ENCODE data around the gene TMED7.

Gene TMED7

DNA sequence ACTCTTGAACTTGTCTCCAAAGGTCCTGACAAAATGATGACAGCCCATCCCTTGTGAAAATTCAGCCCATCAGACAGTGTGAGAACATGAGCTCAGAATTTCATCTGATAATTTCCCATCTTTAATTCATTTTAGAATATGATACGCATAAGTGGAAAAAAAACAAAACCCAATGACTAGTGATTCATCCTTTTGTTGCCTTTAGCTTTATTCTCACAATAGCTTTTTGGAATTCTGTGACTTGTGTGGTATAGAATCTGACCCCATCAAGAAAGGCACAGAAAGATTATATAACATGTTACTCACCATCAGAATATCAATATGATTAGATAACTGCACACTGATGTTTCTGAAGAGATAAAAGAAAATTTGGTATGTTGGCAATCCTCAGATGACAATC, 16.1 kb upstream of the TMED7 start:
- Mint-ChIP-seq H3K9me3 (no peaks in the 10 kb centered on the region), H3K4me1 (ENCODE audit: low read depth) (peaks cover 23% of the 10 kb centered on the region), H3K4me3 (no peak overlapping the region), H3K27ac (no peak overlapping the region), H3K27me3 (peaks cover 63% of the 10 kb centered on the region), H3K36me3 (ENCODE audit: low read depth) (no peaks in the 10 kb centered on the region)
- DNase-seq: no peak

DNA sequence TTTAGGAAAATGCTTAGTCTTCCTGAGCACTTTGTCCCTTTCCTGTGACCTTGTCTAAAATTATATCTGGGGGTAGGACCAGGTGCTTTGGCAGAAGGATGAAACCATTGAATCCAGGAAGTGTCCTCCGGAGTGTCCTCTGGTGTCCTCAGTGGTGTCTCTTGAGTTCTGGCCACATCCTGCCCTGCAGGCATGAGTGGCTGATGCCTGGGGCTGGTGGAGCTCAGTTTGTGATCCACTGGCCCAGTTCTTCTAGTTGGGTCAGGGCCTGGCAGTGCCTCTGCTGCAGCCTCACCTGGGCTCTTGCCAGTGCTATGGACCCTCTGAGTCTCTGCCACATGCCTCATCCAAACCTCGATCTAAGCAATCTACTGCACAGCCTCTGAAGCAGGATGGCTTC, 14.4 kb upstream of the TMED7 start:
- peaks cover 68% of the 10 kb centered on the region for H3K27me3 Mint-ChIP-seq
- no peaks in the 10 kb centered on the region for H3K36me3 Mint-ChIP-seq (ENCODE audit: low read depth)
- DNase-seq: no peak
- no peaks in the 10 kb centered on the region for H3K9me3 Mint-ChIP-seq
- H3K4me1 Mint-ChIP-seq (ENCODE audit: low read depth): peaks cover 39% of the 10 kb centered on the region
- no peak overlapping the region for H3K27ac Mint-ChIP-seq
- no peak overlapping the region for H3K4me3 Mint-ChIP-seq

DNA sequence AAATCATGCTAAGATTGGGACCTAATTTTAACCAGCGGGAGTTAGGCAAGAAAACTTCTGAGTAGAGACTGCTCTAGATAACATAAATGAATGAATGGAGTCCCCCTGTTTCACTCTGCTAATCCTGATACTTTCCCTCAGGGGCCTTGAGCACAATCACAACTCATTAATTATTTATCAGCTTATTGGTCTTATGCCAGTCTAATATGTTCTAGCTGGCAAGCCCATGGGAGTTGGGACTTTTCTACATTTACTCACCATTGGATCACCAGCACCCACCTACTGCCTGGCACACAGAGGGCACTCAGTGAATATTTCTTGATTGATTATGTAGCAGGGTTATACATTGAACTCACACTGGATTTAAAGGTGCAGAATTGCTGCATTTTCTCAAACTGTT, 13.5 kb upstream of the TMED7 start:
- H3K27me3 Mint-ChIP-seq: peaks cover 61% of the 10 kb centered on the region
- peaks cover 45% of the 10 kb centered on the region for H3K4me1 Mint-ChIP-seq (ENCODE audit: low read depth)
- H3K4me3 Mint-ChIP-seq: no peak overlapping the region
- no peaks in the 10 kb centered on the region for H3K9me3 Mint-ChIP-seq
- no peak overlapping the region for H3K27ac Mint-ChIP-seq
- H3K36me3 Mint-ChIP-seq (ENCODE audit: low read depth): no peaks in the 10 kb centered on the region
- DNase-seq: no peak

DNA sequence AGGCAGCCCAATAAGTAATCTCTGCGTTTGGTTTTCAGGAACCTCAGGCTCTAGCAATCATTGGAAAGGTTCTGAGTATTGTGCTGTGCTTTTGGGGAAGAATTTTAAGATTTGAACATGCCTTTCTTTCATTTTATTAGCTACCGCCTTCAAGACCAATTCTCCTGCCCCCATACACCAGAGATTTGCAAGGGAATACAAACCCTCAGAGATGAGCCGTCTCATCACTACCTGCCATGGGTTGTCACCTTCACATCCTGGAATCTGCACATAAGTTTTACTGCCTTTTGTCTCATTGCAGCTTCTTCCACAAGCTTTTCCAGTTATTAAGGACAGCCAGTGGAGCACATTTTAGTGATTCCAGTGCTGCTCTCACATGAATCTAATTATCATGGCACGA, 11.7 kb upstream of the TMED7 start:
- H3K9me3 Mint-ChIP-seq: no peaks in the 10 kb centered on the region
- peaks cover 55% of the 10 kb centered on the region for H3K27me3 Mint-ChIP-seq

DNA sequence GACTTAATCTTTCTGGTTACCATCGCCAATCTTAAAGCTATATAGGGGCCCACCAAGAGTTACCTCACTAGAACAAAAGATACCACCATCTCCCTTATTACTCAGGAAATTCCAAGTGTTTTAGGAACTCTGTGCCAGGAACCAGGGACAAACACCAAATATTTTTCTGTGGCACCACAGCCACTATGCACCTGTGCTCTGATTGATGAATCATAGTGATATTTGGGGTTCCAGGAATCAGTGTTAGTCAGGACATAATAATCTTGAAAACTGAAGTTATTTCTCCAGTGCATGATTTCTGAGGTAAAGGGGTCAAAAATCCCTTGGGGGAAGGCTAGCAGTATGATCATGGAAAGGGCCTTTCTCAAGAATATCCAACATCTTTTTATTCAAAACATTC, 10.2 kb upstream of the TMED7 start:
- DNase-seq: no peak
- Mint-ChIP-seq H3K36me3 (ENCODE audit: low read depth) (no peaks in the 10 kb centered on the region), H3K4me1 (ENCODE audit: low read depth) (peaks cover 49% of the 10 kb centered on the region), H3K4me3 (no peak overlapping the region), H3K27me3 (peaks cover 49% of the 10 kb centered on the region), H3K9me3 (no peaks in the 10 kb centered on the region), H3K27ac (no peak overlapping the region)

More for the DNA sequence above, 11.7 kb upstream of the TMED7 start:
- Mint-ChIP-seq H3K36me3 (ENCODE audit: low read depth) (no peaks in the 10 kb centered on the region), H3K4me3 (no peak overlapping the region), H3K4me1 (ENCODE audit: low read depth) (peaks cover 52% of the 10 kb centered on the region), H3K27ac (no peak overlapping the region)
- no peak for DNase-seq

DNA sequence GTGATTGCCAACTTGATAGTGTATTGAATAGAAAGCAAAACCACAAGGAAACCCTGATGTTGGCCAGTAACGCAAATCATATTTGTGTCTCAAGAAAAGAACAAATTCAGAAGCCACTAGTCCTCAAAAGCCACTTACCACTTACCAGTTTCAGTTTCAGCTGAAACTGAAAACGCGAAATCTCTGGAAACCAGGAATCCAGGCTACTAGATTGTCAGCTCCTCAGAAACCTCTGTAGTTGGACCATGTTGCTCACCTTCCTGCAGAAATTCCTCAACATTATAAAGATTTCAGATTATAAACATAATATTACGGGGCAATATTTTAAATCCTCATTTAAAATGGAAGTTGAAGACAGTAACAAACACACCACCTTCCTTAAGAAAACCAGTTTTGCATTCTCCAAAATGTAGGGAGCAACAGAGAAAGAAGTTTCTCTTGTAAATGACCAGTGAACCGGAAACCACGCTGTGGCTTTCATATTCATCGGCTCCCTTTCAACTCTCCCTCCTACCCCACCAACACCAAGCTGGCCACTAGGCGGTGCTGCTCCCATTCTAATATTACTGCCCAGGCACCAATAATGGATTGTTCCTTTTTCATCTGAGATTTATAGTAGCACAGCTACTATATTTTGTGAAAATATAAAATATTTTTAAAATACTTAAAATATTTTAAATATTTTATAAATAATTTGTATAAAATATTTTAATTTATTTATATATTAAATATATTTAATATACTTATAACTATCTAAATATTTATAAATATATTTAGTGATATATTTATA, 8.7 kb upstream of the TMED7 start:
- H3K27ac Mint-ChIP-seq: peak overlapping the region; percentile 73
- no peaks in the 10 kb centered on the region for H3K36me3 Mint-ChIP-seq (ENCODE audit: low read depth)

DNA sequence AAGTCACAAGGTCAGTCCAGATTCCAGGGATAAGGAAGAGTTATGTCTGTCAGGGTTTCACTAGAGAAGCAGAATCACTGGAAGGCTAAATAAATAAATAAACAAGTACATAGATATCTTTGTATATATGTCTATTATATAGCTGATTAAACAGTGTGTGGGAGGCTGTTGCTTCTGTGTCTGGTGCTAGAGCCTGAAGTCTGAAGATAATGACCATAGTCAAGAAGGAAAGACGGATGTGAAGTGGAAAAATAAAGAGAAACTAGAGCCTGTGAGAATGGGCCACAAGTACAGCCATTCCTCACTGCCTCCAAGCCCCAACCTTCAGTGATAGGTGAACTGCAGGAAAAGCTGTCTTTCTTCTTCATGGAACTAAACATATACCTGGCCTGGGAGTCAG, 4.1 kb upstream of the TMED7 start:
- peaks cover 9% of the 10 kb centered on the region for H3K27me3 Mint-ChIP-seq
- no peaks in the 10 kb centered on the region for H3K9me3 Mint-ChIP-seq
- no peak overlapping the region for H3K27ac Mint-ChIP-seq
- H3K4me3 Mint-ChIP-seq: no peak overlapping the region
- H3K36me3 Mint-ChIP-seq (ENCODE audit: low read depth): peaks cover 5% of the 10 kb centered on the region
- peaks cover 19% of the 10 kb centered on the region for H3K4me1 Mint-ChIP-seq (ENCODE audit: low read depth)
- DNase-seq: no peak

More for the DNA sequence above, 8.7 kb upstream of the TMED7 start:
- H3K4me1 Mint-ChIP-seq (ENCODE audit: low read depth): peaks cover 49% of the 10 kb centered on the region
- DNase-seq: peak; percentile 86
- H3K4me3 Mint-ChIP-seq: peak overlapping the region; percentile 33
- peaks cover 35% of the 10 kb centered on the region for H3K27me3 Mint-ChIP-seq
- no peaks in the 10 kb centered on the region for H3K9me3 Mint-ChIP-seq

DNA sequence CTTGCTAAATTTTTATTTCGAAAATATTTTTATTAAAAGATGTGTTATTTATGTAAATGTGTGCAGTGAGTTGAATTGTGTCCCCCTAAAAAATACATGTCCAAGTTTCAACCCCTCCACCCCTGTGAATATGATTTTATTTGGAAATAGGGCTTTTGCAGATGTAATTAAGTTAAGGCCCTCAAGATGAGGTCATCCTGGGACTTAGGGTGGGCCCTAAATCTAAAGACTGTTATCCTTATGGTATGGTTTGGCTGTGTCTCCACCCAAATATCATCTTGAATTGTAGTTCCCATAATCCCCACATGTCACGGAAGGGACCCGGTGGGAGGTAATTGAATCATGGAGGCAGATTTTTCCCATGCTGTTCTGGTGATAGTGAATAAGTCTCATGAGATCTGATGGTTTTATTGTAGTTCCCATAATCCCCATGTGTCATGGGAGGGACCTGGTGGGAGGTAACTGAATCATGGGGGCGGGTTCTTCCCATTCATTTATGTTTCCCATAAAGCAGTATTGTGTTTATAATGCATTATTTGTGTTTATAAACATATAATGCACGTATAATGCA, 1.5 kb upstream of the TMED7 start:
- Mint-ChIP-seq H3K27me3 (no peaks in the 10 kb centered on the region), H3K4me1 (ENCODE audit: low read depth) (peaks cover 16% of the 10 kb centered on the region), H3K9me3 (no peaks in the 10 kb centered on the region), H3K36me3 (ENCODE audit: low read depth) (peaks cover 13% of the 10 kb centered on the region), H3K4me3 (no peak overlapping the region), H3K27ac (no peak overlapping the region)
- DNase-seq: no peak

DNA sequence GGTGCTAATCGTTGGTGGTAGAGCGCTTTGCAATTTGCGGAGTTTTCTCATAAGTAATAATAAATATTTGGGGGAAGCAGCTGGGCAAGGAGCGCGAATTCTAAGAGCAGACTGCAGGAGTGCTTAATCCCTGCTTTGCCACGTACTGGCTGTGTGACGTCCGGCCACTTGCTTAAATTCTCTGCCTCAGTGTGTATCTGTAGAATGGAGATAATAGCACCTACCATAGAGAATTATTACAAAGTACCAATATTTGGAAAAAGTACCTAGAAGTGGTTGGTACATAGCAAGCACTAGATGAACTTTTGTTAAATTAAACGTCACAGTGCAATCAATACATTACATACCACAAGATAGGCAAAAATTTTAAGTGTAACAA, 598 bp upstream of the TMED7 start:
- DNase-seq: no peak
- Mint-ChIP-seq H3K27me3 (no peaks in the 10 kb centered on the region), H3K4me3 (no peak overlapping the region), H3K27ac (no peak overlapping the region), H3K4me1 (ENCODE audit: low read depth) (peaks cover 23% of the 10 kb centered on the region), H3K9me3 (no peaks in the 10 kb centered on the region), H3K36me3 (ENCODE audit: low read depth) (peaks cover 19% of the 10 kb centered on the region)

DNA sequence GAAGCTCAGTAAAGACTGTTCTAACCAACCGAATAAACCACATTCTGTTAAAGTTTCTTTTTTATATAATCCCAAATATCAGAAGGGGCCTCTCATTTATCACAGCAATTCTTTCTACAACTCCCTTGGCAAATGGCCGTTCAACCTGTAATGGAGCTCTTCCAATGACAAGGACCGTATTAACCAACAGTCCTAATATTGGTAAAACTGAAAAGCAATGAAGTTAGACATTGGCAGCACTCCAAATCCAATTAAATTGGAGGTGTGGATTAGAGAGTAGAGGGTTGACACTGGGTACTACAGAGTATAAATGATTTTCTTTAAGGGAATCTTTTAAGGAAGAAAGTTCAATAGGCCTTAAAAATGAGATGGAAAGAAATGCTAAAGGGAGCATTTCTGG, 842 bp downstream of the TMED7 start:
- Mint-ChIP-seq H3K27me3 (no peaks in the 10 kb centered on the region), H3K27ac (no peak overlapping the region), H3K4me1 (ENCODE audit: low read depth) (peaks cover 30% of the 10 kb centered on the region), H3K4me3 (no peak overlapping the region), H3K36me3 (ENCODE audit: low read depth) (peaks cover 34% of the 10 kb centered on the region), H3K9me3 (no peaks in the 10 kb centered on the region)
- no peak for DNase-seq

DNA sequence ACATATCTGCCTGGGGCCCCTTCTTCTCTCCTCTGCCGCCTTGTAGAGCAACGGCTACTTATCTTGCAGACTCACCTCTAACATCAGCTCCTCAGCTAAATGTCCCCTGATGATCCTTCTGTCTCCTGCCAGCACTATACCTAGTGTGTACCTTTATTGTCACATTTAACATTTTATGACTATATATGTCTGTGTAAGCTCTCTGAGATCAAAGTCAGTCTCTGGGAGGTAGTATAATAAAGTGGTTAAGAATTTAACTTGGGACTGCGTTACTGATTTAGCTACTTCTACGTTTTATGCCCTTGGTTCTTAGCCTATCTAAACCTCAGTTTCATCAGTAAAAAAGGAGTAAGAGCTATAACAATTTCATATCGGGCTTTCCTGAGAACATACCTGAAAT, 2.2 kb downstream of the TMED7 start:
- no peak for DNase-seq
- H3K27me3 Mint-ChIP-seq: no peaks in the 10 kb centered on the region
- H3K4me3 Mint-ChIP-seq: no peak overlapping the region
- no peaks in the 10 kb centered on the region for H3K9me3 Mint-ChIP-seq
- peaks cover 47% of the 10 kb centered on the region for H3K36me3 Mint-ChIP-seq (ENCODE audit: low read depth)
- peaks cover 30% of the 10 kb centered on the region for H3K4me1 Mint-ChIP-seq (ENCODE audit: low read depth)
- H3K27ac Mint-ChIP-seq: no peak overlapping the region

DNA sequence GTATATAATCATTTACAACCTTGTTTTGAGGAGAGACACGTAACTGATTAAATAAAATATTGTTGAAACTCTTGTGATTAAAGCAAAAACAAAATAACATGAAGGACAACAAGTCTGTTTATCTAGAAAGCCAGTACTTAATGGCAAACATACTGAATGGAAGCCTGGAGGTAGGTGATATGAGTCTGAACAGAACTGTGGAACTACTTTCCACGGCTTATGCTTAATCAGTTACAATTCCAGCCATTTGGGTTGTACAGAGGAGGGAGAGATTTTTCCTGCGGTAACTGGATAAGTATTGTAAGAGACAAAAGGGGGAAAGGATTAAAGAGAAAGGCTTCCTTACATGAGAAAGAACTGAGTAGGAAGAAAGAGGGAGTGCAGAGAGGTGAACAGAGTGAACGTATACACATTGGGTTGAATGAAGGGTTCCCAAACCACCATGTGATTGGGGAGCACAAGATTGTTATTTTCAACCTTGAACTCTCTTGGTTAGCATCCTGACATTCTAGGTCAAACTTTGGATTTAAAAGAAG, 4.4 kb downstream of the TMED7 start:
- Mint-ChIP-seq H3K9me3 (no peaks in the 10 kb centered on the region), H3K36me3 (ENCODE audit: low read depth) (peaks cover 66% of the 10 kb centered on the region), H3K27ac (peak overlapping the region; percentile 71), H3K4me3 (no peak overlapping the region), H3K4me1 (ENCODE audit: low read depth) (peaks cover 37% of the 10 kb centered on the region), H3K27me3 (no peaks in the 10 kb centered on the region)
- DNase-seq: no peak

DNA sequence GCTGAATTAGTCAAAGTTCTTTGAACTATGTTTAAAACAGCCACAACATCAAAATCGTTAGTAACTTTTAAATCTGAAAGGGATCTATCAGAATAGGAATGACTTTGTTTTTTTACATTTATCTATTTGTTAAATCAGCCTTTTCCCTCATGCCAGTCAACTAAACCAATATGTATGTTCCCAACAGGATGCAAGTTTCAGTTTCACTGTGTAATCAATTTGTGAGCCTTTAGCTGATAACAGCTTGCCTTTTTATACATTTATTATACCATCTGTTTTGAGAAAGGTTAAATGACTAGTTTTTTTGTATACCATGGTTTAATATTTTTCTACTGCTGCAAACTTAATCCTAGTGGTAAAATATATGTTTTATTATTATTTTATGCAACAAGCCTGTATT, 8.9 kb downstream of the TMED7 start:
- no peaks in the 10 kb centered on the region for H3K27me3 Mint-ChIP-seq
- H3K4me3 Mint-ChIP-seq: no peak overlapping the region
- peaks cover 28% of the 10 kb centered on the region for H3K4me1 Mint-ChIP-seq (ENCODE audit: low read depth)
- peaks cover 88% of the 10 kb centered on the region for H3K36me3 Mint-ChIP-seq (ENCODE audit: low read depth)
- no peaks in the 10 kb centered on the region for H3K9me3 Mint-ChIP-seq
- H3K27ac Mint-ChIP-seq: no peak overlapping the region
- no peak for DNase-seq

DNA sequence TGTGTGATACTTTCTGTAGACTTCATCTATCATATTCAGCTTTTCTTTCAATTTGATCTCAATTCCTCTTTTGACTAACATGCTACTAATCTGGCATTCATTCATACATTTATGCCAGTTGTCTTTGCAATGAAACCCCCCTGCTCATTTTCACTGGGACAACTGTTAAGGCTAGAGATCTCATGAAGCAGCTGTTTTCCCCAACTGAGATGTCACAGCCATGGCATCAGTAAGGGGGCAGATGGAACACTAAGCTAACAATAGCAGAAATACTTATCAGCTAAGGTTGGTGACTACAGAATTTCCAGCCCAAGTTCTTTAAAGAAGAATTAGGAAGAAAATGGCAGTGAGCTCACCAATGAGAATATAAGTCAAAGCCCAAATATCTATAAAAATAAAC, 9.4 kb downstream of the TMED7 start:
- Mint-ChIP-seq H3K9me3 (no peaks in the 10 kb centered on the region), H3K27me3 (no peaks in the 10 kb centered on the region), H3K36me3 (ENCODE audit: low read depth) (peaks cover 91% of the 10 kb centered on the region), H3K27ac (no peak overlapping the region), H3K4me3 (no peak overlapping the region), H3K4me1 (ENCODE audit: low read depth) (peaks cover 26% of the 10 kb centered on the region)
- DNase-seq: no peak

DNA sequence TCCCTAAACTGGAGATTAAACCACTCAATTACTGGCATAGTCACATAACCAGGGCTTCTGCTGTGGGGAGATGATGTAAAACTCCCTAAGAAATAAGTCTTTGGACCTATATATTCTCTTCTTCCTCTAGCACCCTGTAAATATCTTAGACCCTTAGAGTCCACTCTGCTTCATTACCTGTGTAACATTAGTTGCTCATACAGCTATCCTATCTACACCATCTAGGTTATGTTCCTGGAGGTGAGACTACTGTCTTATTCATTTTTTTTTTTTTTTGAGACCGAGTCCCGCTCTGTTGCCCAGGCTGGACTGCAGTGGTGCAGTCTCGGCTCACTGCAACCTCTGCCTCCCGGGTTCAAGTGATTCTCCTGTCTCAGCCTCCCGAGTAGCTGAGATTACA, 14.0 kb downstream of the TMED7 start:
- Mint-ChIP-seq H3K27ac (no peak overlapping the region), H3K27me3 (no peaks in the 10 kb centered on the region), H3K4me1 (ENCODE audit: low read depth) (peaks cover 24% of the 10 kb centered on the region), H3K4me3 (no peak overlapping the region), H3K9me3 (no peaks in the 10 kb centered on the region), H3K36me3 (ENCODE audit: low read depth) (peaks cover 64% of the 10 kb centered on the region)
- no peak for DNase-seq
